GM23338 (cell line): ENCODE results near the gene KLK4. TPM values are rescaled to one million over a fixed set of nuclear protein-coding genes. Genes with fewer than 3 reads are reported as not detected.

Experiments
- ATAC-seq: fragments of 200-7000 bp; cut with Tn5 transposase; 3 replicates; pipeline ENCODE4 v1.9.1; 2020
- DNase-seq: peaks from one replicate; pipeline ENCODE4 v3.0.0-alpha.2; 2015; ENCODE audit warnings: low spot score
- H2AFZ ChIP-seq: fragments of 200-600 bp; sonication (generic); 2 replicates; pipeline ENCODE4 v1.8.0; 2016; ENCODE audit warnings: antibody characterized with exemption, mild to moderate bottlenecking, moderate library complexity
- H3F3A ChIP-seq: fragments of 200-600 bp; sonication (generic); replicated peaks from 2 replicates; pipeline ENCODE4 v1.8.0; 2017; ENCODE audit warnings: antibody characterized with exemption, mixed run types, low read depth
- H3K27ac ChIP-seq: fragments of 200-600 bp; sonication (generic); 2 replicates; pipeline ENCODE4 v1.6.1; 2016; ENCODE audit warnings: low read depth
- H3K27me3 ChIP-seq: fragments of 200-600 bp; sonication (generic); 2 replicates; pipeline ENCODE4 v1.8.0; 2016; ENCODE audit warnings: mild to moderate bottlenecking, mixed run types, moderate library complexity; ENCODE audit not compliant: insufficient read depth
- H3K36me3 ChIP-seq: fragments of 200-600 bp; sonication (generic); 2 replicates; pipeline ENCODE4 v1.8.0; 2016; ENCODE audit warnings: mild to moderate bottlenecking; ENCODE audit not compliant: insufficient read depth
- H3K4me1 ChIP-seq: fragments of 200-600 bp; sonication (generic); 2 replicates; pipeline ENCODE4 v1.8.0; 2016; ENCODE audit warnings: mild to moderate bottlenecking, moderate library complexity; ENCODE audit not compliant: insufficient read depth
- H3K4me2 ChIP-seq: fragments of 200-600 bp; sonication (generic); 2 replicates; pipeline ENCODE4 v1.7.1; 2017; ENCODE audit warnings: mixed run types
- H3K4me3 ChIP-seq: fragments of 200-600 bp; sonication (generic); 2 replicates; pipeline ENCODE4 v1.6.1; 2016; ENCODE audit warnings: mixed run types
- H3K79me2 ChIP-seq: fragments of 200-600 bp; sonication (generic); replicated peaks from 2 replicates; pipeline ENCODE4 v1.8.0; 2017; ENCODE audit warnings: mild to moderate bottlenecking; ENCODE audit not compliant: insufficient read depth
- H3K9me2 ChIP-seq: fragments of 200-600 bp; sonication (generic); 2 replicates; pipeline ENCODE4 v1.8.0; 2017; ENCODE audit not compliant: insufficient read depth
- H4K20me1 ChIP-seq: fragments of 200-600 bp; sonication (generic); replicated peaks from 2 replicates; pipeline ENCODE4 v1.8.0; 2017; ENCODE audit warnings: mild to moderate bottlenecking; ENCODE audit not compliant: insufficient read depth
- H3K27ac Mint-ChIP-seq: 2 replicates; pipeline ENCODE4 v1.8.0; 2020; ENCODE audit warnings: inconsistent platforms, mild to moderate bottlenecking, moderate library complexity, mixed read lengths
- H3K27me3 Mint-ChIP-seq: 3 replicates; pipeline ENCODE4 v1.8.0; 2022; ENCODE audit warnings: low read depth, mild to moderate bottlenecking, moderate library complexity, mixed read lengths, inconsistent platforms; ENCODE audit not compliant: insufficient read depth, poor library complexity
- H3K36me3 Mint-ChIP-seq: 3 replicates; pipeline ENCODE4 v1.8.0; 2021; ENCODE audit warnings: low read depth, mild to moderate bottlenecking, inconsistent platforms, moderate library complexity, mixed read lengths
- H3K4me1 Mint-ChIP-seq: 3 replicates; pipeline ENCODE4 v1.8.0; 2020; ENCODE audit warnings: mild to moderate bottlenecking, inconsistent platforms, mixed read lengths
- H3K4me3 Mint-ChIP-seq: 3 replicates; pipeline ENCODE4 v1.8.0; 2021; ENCODE audit warnings: moderate library complexity, mild to moderate bottlenecking, inconsistent platforms, mixed read lengths
- H3K9me3 Mint-ChIP-seq: 3 replicates; pipeline ENCODE4 v1.8.0; 2020; ENCODE audit warnings: moderate library complexity, mild to moderate bottlenecking, inconsistent platforms, mixed read lengths
- CREB1 ChIP-seq: fragments of 250-450 bp; sonication (Bioruptor Pico); IDR thresholded peaks from 2 replicates; pipeline ENCODE4 v1.5.0; 2020; ENCODE audit warnings: low read depth, mild to moderate bottlenecking, moderate library complexity
- EZH2 ChIP-seq: fragments of 200-600 bp; sonication (generic); IDR thresholded peaks from one replicate; pipeline ENCODE4 v1.8.0; 2017; ENCODE audit warnings: antibody characterized with exemption, mild to moderate bottlenecking, low read depth; ENCODE audit not compliant: unreplicated experiment
- EZH2phosphoT487 ChIP-seq: fragments of 200-600 bp; sonication (generic); IDR thresholded peaks from one replicate; pipeline ENCODE4 v1.8.1; 2018; ENCODE audit warnings: antibody characterized with exemption; ENCODE audit not compliant: unreplicated experiment
- NANOG ChIP-seq: IDR thresholded peaks from 2 replicates; pipeline ENCODE4 v1.6.1; 2016; ENCODE audit warnings: antibody characterized with exemption, borderline replicate concordance
- POLR2AphosphoS5 ChIP-seq: IDR thresholded peaks from 2 replicates; pipeline ENCODE4 v1.6.1; 2016; ENCODE audit warnings: antibody characterized with exemption, low read depth
- ZNF114 ChIP-seq: fragments of 250-450 bp; sonication (Bioruptor Pico); IDR thresholded peaks from 2 replicates; pipeline ENCODE4 v1.5.0; 2020; ENCODE audit warnings: mild to moderate bottlenecking, moderate library complexity
- polyA plus RNA-seq: library from polyadenylated mRNA; unstranded; fragments of >200 nt; fragmentation: Nextera tagmentation; extraction: Ambion mirVana; gene quantifications from 2 replicates; pipeline ENCODE4 v1.2.1, GENCODE V29; 2016
- total RNA-seq: library from RNA; depleted of rRNA; stranded (reverse); fragments of >200 nt; shearing (Covaris generic); gene quantifications from 2 replicates; pipeline ENCODE4 v1.2.3, GENCODE V29; 2014
- TF ChIP-seq, protein P1 (sequence below): fragments of 250-450 bp; sonication (Bioruptor Pico); IDR thresholded peaks from 2 replicates; pipeline ENCODE4 v1.5.0; 2020; ENCODE audit warnings: mild to moderate bottlenecking, moderate library complexity
- TF ChIP-seq, protein P2 (sequence below), 2 experiments: fragments of 200-600 bp in 1 of 2; sonication (generic) in 1 of 2; conservative IDR thresholded peaks; 2 replicates each; pipeline versions ENCODE4 v1.5.1 to v1.6.1; 2016 to 2017; ENCODE audit warnings: antibody characterized with exemption in 2 of 2, low read depth in 2 of 2, mild to moderate bottlenecking in 2 of 2, moderate library complexity in 1 of 2
- TF ChIP-seq, protein P3 (sequence below): IDR thresholded peaks from one replicate; pipeline ENCODE4 v1.6.1; 2018; ENCODE audit warnings: antibody characterized with exemption; ENCODE audit not compliant: unreplicated experiment

KLK4 gene
- total and polyA plus RNA-seq, 2 experiments from 2014 or later, result 0.76 to 1.8 TPM

DNA sequence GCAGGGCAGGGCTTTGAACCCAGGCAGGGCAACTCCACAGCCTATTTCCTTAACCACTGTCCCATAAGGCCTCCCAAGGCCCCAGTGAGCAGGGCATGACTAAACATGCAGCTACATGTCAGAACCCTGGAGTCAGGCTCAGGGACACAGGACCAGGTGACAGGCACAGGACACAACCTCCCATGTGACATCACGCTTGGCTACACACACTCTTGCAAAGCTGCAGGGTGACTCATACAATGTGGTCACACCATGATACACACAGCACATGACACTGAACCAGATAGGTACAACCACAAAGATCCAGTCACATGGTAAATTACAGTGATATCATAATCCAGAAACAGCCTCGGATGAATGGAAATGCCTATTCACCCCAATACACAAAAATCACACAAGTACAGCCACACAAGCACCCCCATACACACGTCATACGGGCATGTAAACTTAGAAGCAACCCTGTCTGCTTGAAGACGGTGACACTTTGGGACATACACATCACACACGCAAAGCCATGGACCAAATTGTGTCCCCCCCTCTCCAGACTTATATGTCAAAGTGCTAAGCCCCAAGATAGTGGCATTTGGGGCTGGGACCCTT is 14.5 kb downstream of the KLK4 start:
- H3K27me3 Mint-ChIP-seq, result peaks cover 5% of the 10 kb centered on the region
- no peak overlapping the region for H3K4me3 Mint-ChIP-seq
- H3K9me2 ChIP-seq, result no peaks in the 10 kb centered on the region

More for the DNA sequence above, 14.5 kb downstream of the KLK4 start:
- TF ChIP-seq, protein P1, sequence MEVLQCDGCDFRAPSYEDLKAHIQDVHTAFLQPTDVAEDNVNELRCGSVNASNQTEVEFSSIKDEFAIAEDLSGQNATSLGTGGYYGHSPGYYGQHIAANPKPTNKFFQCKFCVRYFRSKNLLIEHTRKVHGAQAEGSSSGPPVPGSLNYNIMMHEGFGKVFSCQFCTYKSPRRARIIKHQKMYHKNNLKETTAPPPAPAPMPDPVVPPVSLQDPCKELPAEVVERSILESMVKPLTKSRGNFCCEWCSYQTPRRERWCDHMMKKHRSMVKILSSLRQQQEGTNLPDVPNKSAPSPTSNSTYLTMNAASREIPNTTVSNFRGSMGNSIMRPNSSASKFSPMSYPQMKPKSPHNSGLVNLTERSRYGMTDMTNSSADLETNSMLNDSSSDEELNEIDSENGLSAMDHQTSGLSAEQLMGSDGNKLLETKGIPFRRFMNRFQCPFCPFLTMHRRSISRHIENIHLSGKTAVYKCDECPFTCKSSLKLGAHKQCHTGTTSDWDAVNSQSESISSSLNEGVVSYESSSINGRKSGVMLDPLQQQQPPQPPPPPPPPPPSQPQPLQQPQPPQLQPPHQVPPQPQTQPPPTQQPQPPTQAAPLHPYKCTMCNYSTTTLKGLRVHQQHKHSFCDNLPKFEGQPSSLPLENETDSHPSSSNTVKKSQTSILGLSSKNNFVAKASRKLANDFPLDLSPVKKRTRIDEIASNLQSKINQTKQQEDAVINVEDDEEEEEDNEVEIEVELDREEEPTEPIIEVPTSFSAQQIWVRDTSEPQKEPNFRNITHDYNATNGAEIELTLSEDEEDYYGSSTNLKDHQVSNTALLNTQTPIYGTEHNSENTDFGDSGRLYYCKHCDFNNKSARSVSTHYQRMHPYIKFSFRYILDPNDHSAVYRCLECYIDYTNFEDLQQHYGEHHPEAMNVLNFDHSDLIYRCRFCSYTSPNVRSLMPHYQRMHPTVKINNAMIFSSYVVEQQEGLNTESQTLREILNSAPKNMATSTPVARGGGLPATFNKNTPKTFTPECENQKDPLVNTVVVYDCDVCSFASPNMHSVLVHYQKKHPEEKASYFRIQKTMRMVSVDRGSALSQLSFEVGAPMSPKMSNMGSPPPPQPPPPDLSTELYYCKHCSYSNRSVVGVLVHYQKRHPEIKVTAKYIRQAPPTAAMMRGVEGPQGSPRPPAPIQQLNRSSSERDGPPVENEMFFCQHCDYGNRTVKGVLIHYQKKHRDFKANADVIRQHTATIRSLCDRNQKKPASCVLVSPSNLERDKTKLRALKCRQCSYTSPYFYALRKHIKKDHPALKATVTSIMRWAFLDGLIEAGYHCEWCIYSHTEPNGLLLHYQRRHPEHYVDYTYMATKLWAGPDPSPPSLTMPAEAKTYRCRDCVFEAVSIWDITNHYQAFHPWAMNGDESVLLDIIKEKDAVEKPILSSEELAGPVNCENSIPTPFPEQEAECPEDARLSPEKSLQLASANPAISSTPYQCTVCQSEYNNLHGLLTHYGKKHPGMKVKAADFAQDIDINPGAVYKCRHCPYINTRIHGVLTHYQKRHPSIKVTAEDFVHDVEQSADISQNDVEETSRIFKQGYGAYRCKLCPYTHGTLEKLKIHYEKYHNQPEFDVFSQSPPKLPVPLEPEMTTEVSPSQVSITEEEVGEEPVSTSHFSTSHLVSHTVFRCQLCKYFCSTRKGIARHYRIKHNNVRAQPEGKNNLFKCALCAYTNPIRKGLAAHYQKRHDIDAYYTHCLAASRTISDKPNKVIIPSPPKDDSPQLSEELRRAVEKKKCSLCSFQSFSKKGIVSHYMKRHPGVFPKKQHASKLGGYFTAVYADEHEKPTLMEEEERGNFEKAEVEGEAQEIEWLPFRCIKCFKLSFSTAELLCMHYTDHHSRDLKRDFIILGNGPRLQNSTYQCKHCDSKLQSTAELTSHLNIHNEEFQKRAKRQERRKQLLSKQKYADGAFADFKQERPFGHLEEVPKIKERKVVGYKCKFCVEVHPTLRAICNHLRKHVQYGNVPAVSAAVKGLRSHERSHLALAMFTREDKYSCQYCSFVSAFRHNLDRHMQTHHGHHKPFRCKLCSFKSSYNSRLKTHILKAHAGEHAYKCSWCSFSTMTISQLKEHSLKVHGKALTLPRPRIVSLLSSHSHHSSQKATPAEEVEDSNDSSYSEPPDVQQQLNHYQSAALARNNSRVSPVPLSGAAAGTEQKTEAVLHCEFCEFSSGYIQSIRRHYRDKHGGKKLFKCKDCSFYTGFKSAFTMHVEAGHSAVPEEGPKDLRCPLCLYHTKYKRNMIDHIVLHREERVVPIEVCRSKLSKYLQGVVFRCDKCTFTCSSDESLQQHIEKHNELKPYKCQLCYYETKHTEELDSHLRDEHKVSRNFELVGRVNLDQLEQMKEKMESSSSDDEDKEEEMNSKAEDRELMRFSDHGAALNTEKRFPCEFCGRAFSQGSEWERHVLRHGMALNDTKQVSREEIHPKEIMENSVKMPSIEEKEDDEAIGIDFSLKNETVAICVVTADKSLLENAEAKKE (CRISPR knock-in tag), result no peak
- TF ChIP-seq EZH2 (no peak), ZNF114 (CRISPR knock-in tag) (no peak), POLR2AphosphoS5 (no peak), CREB1 (no peak), EZH2phosphoT487 (no peak), NANOG (no peak)
- TF ChIP-seq, protein P2, sequence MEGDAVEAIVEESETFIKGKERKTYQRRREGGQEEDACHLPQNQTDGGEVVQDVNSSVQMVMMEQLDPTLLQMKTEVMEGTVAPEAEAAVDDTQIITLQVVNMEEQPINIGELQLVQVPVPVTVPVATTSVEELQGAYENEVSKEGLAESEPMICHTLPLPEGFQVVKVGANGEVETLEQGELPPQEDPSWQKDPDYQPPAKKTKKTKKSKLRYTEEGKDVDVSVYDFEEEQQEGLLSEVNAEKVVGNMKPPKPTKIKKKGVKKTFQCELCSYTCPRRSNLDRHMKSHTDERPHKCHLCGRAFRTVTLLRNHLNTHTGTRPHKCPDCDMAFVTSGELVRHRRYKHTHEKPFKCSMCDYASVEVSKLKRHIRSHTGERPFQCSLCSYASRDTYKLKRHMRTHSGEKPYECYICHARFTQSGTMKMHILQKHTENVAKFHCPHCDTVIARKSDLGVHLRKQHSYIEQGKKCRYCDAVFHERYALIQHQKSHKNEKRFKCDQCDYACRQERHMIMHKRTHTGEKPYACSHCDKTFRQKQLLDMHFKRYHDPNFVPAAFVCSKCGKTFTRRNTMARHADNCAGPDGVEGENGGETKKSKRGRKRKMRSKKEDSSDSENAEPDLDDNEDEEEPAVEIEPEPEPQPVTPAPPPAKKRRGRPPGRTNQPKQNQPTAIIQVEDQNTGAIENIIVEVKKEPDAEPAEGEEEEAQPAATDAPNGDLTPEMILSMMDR (conservative IDR thresholded peaks at IDR 0.05; ENCODE audit: low read depth in 2 of 2), result no peak
- TF ChIP-seq, protein P3, sequence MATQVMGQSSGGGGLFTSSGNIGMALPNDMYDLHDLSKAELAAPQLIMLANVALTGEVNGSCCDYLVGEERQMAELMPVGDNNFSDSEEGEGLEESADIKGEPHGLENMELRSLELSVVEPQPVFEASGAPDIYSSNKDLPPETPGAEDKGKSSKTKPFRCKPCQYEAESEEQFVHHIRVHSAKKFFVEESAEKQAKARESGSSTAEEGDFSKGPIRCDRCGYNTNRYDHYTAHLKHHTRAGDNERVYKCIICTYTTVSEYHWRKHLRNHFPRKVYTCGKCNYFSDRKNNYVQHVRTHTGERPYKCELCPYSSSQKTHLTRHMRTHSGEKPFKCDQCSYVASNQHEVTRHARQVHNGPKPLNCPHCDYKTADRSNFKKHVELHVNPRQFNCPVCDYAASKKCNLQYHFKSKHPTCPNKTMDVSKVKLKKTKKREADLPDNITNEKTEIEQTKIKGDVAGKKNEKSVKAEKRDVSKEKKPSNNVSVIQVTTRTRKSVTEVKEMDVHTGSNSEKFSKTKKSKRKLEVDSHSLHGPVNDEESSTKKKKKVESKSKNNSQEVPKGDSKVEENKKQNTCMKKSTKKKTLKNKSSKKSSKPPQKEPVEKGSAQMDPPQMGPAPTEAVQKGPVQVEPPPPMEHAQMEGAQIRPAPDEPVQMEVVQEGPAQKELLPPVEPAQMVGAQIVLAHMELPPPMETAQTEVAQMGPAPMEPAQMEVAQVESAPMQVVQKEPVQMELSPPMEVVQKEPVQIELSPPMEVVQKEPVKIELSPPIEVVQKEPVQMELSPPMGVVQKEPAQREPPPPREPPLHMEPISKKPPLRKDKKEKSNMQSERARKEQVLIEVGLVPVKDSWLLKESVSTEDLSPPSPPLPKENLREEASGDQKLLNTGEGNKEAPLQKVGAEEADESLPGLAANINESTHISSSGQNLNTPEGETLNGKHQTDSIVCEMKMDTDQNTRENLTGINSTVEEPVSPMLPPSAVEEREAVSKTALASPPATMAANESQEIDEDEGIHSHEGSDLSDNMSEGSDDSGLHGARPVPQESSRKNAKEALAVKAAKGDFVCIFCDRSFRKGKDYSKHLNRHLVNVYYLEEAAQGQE, result no peak
- DNase-seq (no peak), ATAC-seq (no peak)
- H3K4me1 Mint-ChIP-seq, result no peaks in the 10 kb centered on the region
- H3K27ac Mint-ChIP-seq, result no peak overlapping the region
- H3K9me3 Mint-ChIP-seq, result peaks cover 81% of the 10 kb centered on the region
- no peak overlapping the region for H3K27ac ChIP-seq
- no peaks in the 10 kb centered on the region for H3F3A ChIP-seq
- no peaks in the 10 kb centered on the region for H3K79me2 ChIP-seq
- no peak overlapping the region for H3K4me3 ChIP-seq
- H3K4me2 ChIP-seq, result no peak overlapping the region
- H3K4me1 ChIP-seq, result no peaks in the 10 kb centered on the region
- no peaks in the 10 kb centered on the region for H4K20me1 ChIP-seq
- no peak overlapping the region for H2AFZ ChIP-seq
- peaks cover 26% of the 10 kb centered on the region for H3K36me3 Mint-ChIP-seq
- no peaks in the 10 kb centered on the region for H3K36me3 ChIP-seq
- no peaks in the 10 kb centered on the region for H3K27me3 ChIP-seq
